Dendritic cell treated with granulocyte-macrophage colony-stimulating factor and Interleukin-4, amounts not matched to agents 40 ng/mL and 50 ng/mL, for 4 days (primary cell): ENCODE results near the gene VAPA.

ENCODE experiments used
- H3K27ac Mint-ChIP-seq: one replicate; pipeline ENCODE4 v1.8.0; 2022; ENCODE audit warnings: mild to moderate bottlenecking, mixed read lengths
- H3K27me3 Mint-ChIP-seq: one replicate; pipeline ENCODE4 v1.8.0; 2022; ENCODE audit warnings: mild to moderate bottlenecking, mixed read lengths
- H3K36me3 Mint-ChIP-seq: one replicate; pipeline ENCODE4 v1.8.0; 2022; ENCODE audit warnings: low read depth, mixed read lengths
- H3K4me1 Mint-ChIP-seq: one replicate; pipeline ENCODE4 v1.8.0; 2022; ENCODE audit warnings: low read depth, mixed read lengths
- H3K4me3 Mint-ChIP-seq: one replicate; pipeline ENCODE4 v1.8.0; 2022; ENCODE audit warnings: mild to moderate bottlenecking, moderate library complexity, mixed read lengths
- H3K9me3 Mint-ChIP-seq: one replicate; pipeline ENCODE4 v1.8.0; 2022; ENCODE audit warnings: mixed read lengths
- intact Hi-C: fragments of 100-400 bp; cut with micrococcal nuclease; formaldehyde crosslinking; loops from one replicate; pipeline ENCODE4 v1.15.0; 2022

VAPA gene

GRCh38 chr18:9947248-9947647 is 33.4 kb downstream of the VAPA start:
- no peak overlapping the region for H3K27ac Mint-ChIP-seq
- H3K36me3 Mint-ChIP-seq, result peaks cover 88% of the 10 kb centered on the region
- no peaks in the 10 kb centered on the region for H3K9me3 Mint-ChIP-seq
- no peaks in the 10 kb centered on the region for H3K27me3 Mint-ChIP-seq
- no peak overlapping the region for H3K4me3 Mint-ChIP-seq
- H3K4me1 Mint-ChIP-seq, result peaks cover 33% of the 10 kb centered on the region
- intact Hi-C loops, result loop anchor here (10.0 kb wide), 1 partner anchor 352 kb away; no protein-coding TSS in a partner anchor

GRCh38 chr18:9949315-9949714 is 35.5 kb downstream of the VAPA start:
- Mint-ChIP-seq H3K27me3 (no peaks in the 10 kb centered on the region), H3K36me3 (peaks cover 88% of the 10 kb centered on the region), H3K4me3 (no peak overlapping the region), H3K9me3 (no peaks in the 10 kb centered on the region), H3K4me1 (peaks cover 33% of the 10 kb centered on the region), H3K27ac (no peak overlapping the region)
- intact Hi-C loops, result loop anchor here (10.0 kb wide), 1 partner anchor 355 kb away; no protein-coding TSS in a partner anchor

GRCh38 chr18:9949861-9950260 is 36.0 kb downstream of the VAPA start:
- Mint-ChIP-seq H3K4me3 (no peak overlapping the region), H3K36me3 (peaks cover 88% of the 10 kb centered on the region), H3K27me3 (no peaks in the 10 kb centered on the region), H3K9me3 (no peaks in the 10 kb centered on the region), H3K4me1 (peaks cover 33% of the 10 kb centered on the region), H3K27ac (no peak overlapping the region)
- intact Hi-C loops, result loop anchor here (10.0 kb wide), 1 partner anchor 355 kb away; no protein-coding TSS in a partner anchor

GRCh38 chr18:9950289-9951016 is 36.6 kb downstream of the VAPA start:
- Mint-ChIP-seq H3K36me3 (peaks cover 85% of the 10 kb centered on the region), H3K4me3 (no peak overlapping the region)

GRCh38 chr18:9951022-9951859 is 37.4 kb downstream of the VAPA start:
- H3K36me3 Mint-ChIP-seq, result peaks cover 84% of the 10 kb centered on the region

More at GRCh38 chr18:9950289-9951016, 36.6 kb downstream of the VAPA start:
- H3K27ac Mint-ChIP-seq, result no peak overlapping the region
- intact Hi-C loops, result no loop called here
- no peaks in the 10 kb centered on the region for H3K9me3 Mint-ChIP-seq
- peaks cover 33% of the 10 kb centered on the region for H3K4me1 Mint-ChIP-seq
- H3K27me3 Mint-ChIP-seq, result no peaks in the 10 kb centered on the region

GRCh38 chr18:9952633-9953416 is 39.0 kb downstream of the VAPA start:
- Mint-ChIP-seq H3K9me3 (no peaks in the 10 kb centered on the region), H3K4me3 (no peak overlapping the region), H3K27ac (no peak overlapping the region), H3K4me1 (peaks cover 33% of the 10 kb centered on the region), H3K36me3 (peaks cover 69% of the 10 kb centered on the region), H3K27me3 (no peaks in the 10 kb centered on the region)
- intact Hi-C loops, result no loop called here

More at GRCh38 chr18:9951022-9951859, 37.4 kb downstream of the VAPA start:
- Mint-ChIP-seq H3K4me1 (peaks cover 33% of the 10 kb centered on the region), H3K27ac (no peak overlapping the region), H3K4me3 (no peak overlapping the region), H3K9me3 (no peaks in the 10 kb centered on the region), H3K27me3 (no peaks in the 10 kb centered on the region)
- intact Hi-C loops, result no loop called here

GRCh38 chr18:9958861-9959399 is 45.1 kb downstream of the VAPA start:
- Mint-ChIP-seq H3K27ac (no peak overlapping the region), H3K4me1 (peaks cover 5% of the 10 kb centered on the region), H3K27me3 (peaks cover 7% of the 10 kb centered on the region), H3K4me3 (no peak overlapping the region), H3K36me3 (peaks cover 19% of the 10 kb centered on the region), H3K9me3 (no peaks in the 10 kb centered on the region)
- intact Hi-C loops, result no loop called here

GRCh38 chr18:9959564-9959963 is 45.7 kb downstream of the VAPA start:
- H3K27me3 Mint-ChIP-seq, result peaks cover 9% of the 10 kb centered on the region
- intact Hi-C loops, result no loop called here
- peaks cover 5% of the 10 kb centered on the region for H3K4me1 Mint-ChIP-seq
- no peak overlapping the region for H3K27ac Mint-ChIP-seq
- no peaks in the 10 kb centered on the region for H3K9me3 Mint-ChIP-seq
- no peak overlapping the region for H3K4me3 Mint-ChIP-seq
- peaks cover 13% of the 10 kb centered on the region for H3K36me3 Mint-ChIP-seq

GRCh38 chr18:9960258-9960904 is 46.6 kb downstream of the VAPA start:
- Mint-ChIP-seq H3K27me3 (peaks cover 10% of the 10 kb centered on the region), H3K9me3 (no peaks in the 10 kb centered on the region), H3K4me1 (peaks cover 5% of the 10 kb centered on the region), H3K27ac (no peak overlapping the region), H3K36me3 (peaks cover 7% of the 10 kb centered on the region), H3K4me3 (no peak overlapping the region)
- intact Hi-C loops, result no loop called here

- Mint-ChIP-seq H3K4me1 (peaks cover 11% of the 10 kb centered on the region), H3K4me3 (no peak overlapping the region), H3K27ac (no peak overlapping the region), H3K27me3 (peaks cover 10% of the 10 kb centered on the region), H3K9me3 (no peaks in the 10 kb centered on the region), H3K36me3 (peaks cover under 1% of the 10 kb centered on the region)
- intact Hi-C loops, result no loop called here
Observed at GRCh38 chr18:9961041-9961440, 47.2 kb downstream of the VAPA start.

GRCh38 chr18:9965711-9966624 is 52.2 kb downstream of the VAPA start:
- Mint-ChIP-seq H3K9me3 (no peaks in the 10 kb centered on the region), H3K27ac (no peak overlapping the region), H3K4me3 (no peak overlapping the region), H3K36me3 (no peaks in the 10 kb centered on the region), H3K27me3 (peaks cover 42% of the 10 kb centered on the region), H3K4me1 (peaks cover 40% of the 10 kb centered on the region)
- intact Hi-C loops, result no loop called here

- peak overlapping the region; percentile 41 for H3K4me3 Mint-ChIP-seq
- no peaks in the 10 kb centered on the region for H3K36me3 Mint-ChIP-seq
- no peaks in the 10 kb centered on the region for H3K9me3 Mint-ChIP-seq
- peaks cover 37% of the 10 kb centered on the region for H3K27me3 Mint-ChIP-seq
- intact Hi-C loops, result no loop called here
- peaks cover 46% of the 10 kb centered on the region for H3K4me1 Mint-ChIP-seq
- peak overlapping the region; percentile 6 for H3K27ac Mint-ChIP-seq
Observed at GRCh38 chr18:9968081-9968848, 54.4 kb downstream of the VAPA start.
